ENCODE measurements around the gene ZNF688. TPM values are rescaled to one million over a fixed set of nuclear protein-coding genes. Genes with fewer than 3 reads are reported as not detected.
A peak's percentile ranks its signal among the peaks of the same experiment; 100 is the strongest.

Gene ZNF688
- total and polyA plus RNA-seq, 9 of the 15 experiments (the other 6 are each of a cell fraction or from before 2014, with no cell fraction given): 0.48 to 12.9 (median 4.5) TPM

DNA sequence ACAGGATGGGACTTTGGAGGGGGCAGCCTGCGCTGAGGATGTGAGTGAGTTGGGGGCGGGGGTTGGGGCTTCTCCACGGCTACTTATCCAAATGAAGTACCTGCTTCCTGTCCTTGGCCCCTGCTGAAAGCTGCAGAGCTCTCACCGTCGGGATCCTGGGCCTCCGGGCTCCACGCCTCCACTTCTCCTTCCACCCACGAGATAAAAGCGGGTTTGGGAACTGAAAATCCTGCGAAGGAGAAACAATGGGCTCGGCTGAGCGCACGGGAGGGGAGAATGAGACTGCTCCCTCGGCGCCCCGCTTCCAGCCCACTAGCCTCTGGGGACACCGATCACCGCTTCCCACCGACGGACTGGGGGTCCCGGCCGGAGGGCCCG is 13.5 kb upstream of the ZNF688 start (continued):
- TF ChIP-seq ZBTB7A (IDR thresholded peaks at IDR 0.05; ENCODE audit: borderline replicate concordance, control insufficient read depth, low read depth, low read length) (peak; percentile 22; the same call in 1 of the 2 replicates), PCBP1 (IDR thresholded peaks at IDR 0.05; ENCODE audit: low read depth, low read length, poor library complexity, severe bottlenecking) (peak; percentile 25), TSC22D4 (tag; IDR thresholded peaks at IDR 0.05) (no peak), FOS (IDR thresholded peaks at IDR 0.05; ENCODE audit: extremely low read depth, insufficient read length) (no peak), ZNF589 (CRISPR knock-in tag; IDR thresholded peaks at IDR 0.05; ENCODE audit: low read depth) (0 out of 2 replicates have a peak, but pooled peaks have one; percentile 15), BRF1 (IDR thresholded peaks at IDR 0.05; ENCODE audit: borderline replicate concordance, extremely low read depth, insufficient read length) (no peak), STAG1 (CRISPR knock-in tag; IDR thresholded peaks at IDR 0.05; ENCODE audit: borderline replicate concordance) (no peak), NCOA1 (IDR thresholded peaks at IDR 0.05; ENCODE audit: low read depth) (no peak), KDM4B (IDR thresholded peaks at IDR 0.05; ENCODE audit: borderline replicate concordance in 2 of 2, low read depth in 1 of 2) (0 out of 4 replicates have a peak, but pooled peaks of 1 of the 2 experiments have one; percentile 48)
- TF ChIP-seq, protein P1, sequence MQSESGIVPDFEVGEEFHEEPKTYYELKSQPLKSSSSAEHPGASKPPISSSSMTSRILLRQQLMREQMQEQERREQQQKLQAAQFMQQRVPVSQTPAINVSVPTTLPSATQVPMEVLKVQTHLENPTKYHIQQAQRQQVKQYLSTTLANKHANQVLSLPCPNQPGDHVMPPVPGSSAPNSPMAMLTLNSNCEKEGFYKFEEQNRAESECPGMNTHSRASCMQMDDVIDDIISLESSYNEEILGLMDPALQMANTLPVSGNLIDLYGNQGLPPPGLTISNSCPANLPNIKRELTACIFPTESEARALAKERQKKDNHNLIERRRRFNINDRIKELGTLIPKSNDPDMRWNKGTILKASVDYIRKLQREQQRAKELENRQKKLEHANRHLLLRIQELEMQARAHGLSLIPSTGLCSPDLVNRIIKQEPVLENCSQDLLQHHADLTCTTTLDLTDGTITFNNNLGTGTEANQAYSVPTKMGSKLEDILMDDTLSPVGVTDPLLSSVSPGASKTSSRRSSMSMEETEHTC (IDR thresholded peaks at IDR 0.05): no peak
- TF ChIP-seq, protein P2, sequence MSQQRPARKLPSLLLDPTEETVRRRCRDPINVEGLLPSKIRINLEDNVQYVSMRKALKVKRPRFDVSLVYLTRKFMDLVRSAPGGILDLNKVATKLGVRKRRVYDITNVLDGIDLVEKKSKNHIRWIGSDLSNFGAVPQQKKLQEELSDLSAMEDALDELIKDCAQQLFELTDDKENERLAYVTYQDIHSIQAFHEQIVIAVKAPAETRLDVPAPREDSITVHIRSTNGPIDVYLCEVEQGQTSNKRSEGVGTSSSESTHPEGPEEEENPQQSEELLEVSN (IDR thresholded peaks at IDR 0.05; ENCODE audit: borderline replicate concordance in 1 of 2, extremely low read depth in 1 of 2, insufficient read depth in 1 of 2, insufficient read length in 1 of 2, low read depth in 1 of 2, low read length in 1 of 2, poor library complexity in 1 of 2, severe bottlenecking in 1 of 2): peak in 1 of 2 experiments; percentile 3
